Stimulated activated CD4-positive, alpha-beta T cell treated with anti-CD3 and anti-CD28 coated beads, Interleukin-1b, Interleukin-23, amount 100 ng/mL, for 48 hours (primary cell): Measurements from ENCODE around the gene SLX4IP.

Experiments used
- DNase-seq: peaks from one replicate; pipeline ENCODE4 v3.0.0-alpha.2; 2020

SLX4IP gene

GRCh38 chr20:10639077-10639736 lies 204.1 kb downstream of the SLX4IP start:
- no peak for DNase-seq

GRCh38 chr20:10639737-10640556 lies 204.8 kb downstream of the SLX4IP start:
- no peak for DNase-seq

GRCh38 chr20:10640897-10641296 lies 205.8 kb downstream of the SLX4IP start:
- DNase-seq: no peak

GRCh38 chr20:10641467-10641866 lies 206.4 kb downstream of the SLX4IP start:
- no peak for DNase-seq

- DNase-seq: no peak
Observed at GRCh38 chr20:10641893-10642292, 206.8 kb downstream of the SLX4IP start.

- DNase-seq: no peak
Observed at GRCh38 chr20:10642856-10643559, 207.9 kb downstream of the SLX4IP start.

GRCh38 chr20:10643560-10643873 lies 208.4 kb downstream of the SLX4IP start:
- DNase-seq: no peak

GRCh38 chr20:10644458-10645204 lies 209.5 kb downstream of the SLX4IP start:
- DNase-seq: no peak

GRCh38 chr20:10645205-10645570 lies 210.1 kb downstream of the SLX4IP start:
- no peak for DNase-seq

GRCh38 chr20:10646006-10646405 lies 210.9 kb downstream of the SLX4IP start:
- DNase-seq: no peak

- DNase-seq: no peak
Observed at GRCh38 chr20:10646886-10647420, 211.8 kb downstream of the SLX4IP start.

GRCh38 chr20:10647471-10647870 lies 212.4 kb downstream of the SLX4IP start:
- DNase-seq: no peak

GRCh38 chr20:10647909-10648308 lies 212.8 kb downstream of the SLX4IP start:
- DNase-seq: no peak

GRCh38 chr20:10648651-10649050 lies 213.5 kb downstream of the SLX4IP start:
- DNase-seq: no peak

GRCh38 chr20:10649080-10649796 lies 214.1 kb downstream of the SLX4IP start:
- DNase-seq: no peak

- no peak for DNase-seq
Observed at GRCh38 chr20:10649797-10650160, 214.7 kb downstream of the SLX4IP start.

GRCh38 chr20:10651227-10651990 lies 216.3 kb downstream of the SLX4IP start:
- DNase-seq: no peak

GRCh38 chr20:10652185-10652584 lies 217.1 kb downstream of the SLX4IP start:
- no peak for DNase-seq

GRCh38 chr20:10652660-10653261 lies 217.7 kb downstream of the SLX4IP start:
- no peak for DNase-seq

GRCh38 chr20:10653599-10654249 lies 218.6 kb downstream of the SLX4IP start:
- no peak for DNase-seq

- DNase-seq: no peak
Observed at GRCh38 chr20:10654250-10654610, 219.1 kb downstream of the SLX4IP start.
